Loucy (cell line): ENCODE measurements around the gene CCDC188.

Experiments
- EZH2phosphoT487 ChIP-seq: fragments of 200-600 bp; IDR thresholded peaks from 2 replicates; pipeline ENCODE4 v1.6.1; 2018; ENCODE audit warnings: antibody characterized with exemption, mild to moderate bottlenecking, moderate library complexity, borderline replicate concordance
- TF ChIP-seq, protein P1 (sequence below): fragments of 200-600 bp; sonication (generic); conservative IDR thresholded peaks from 2 replicates; pipeline ENCODE4 v1.5.1; 2014; ENCODE audit warnings: mild to moderate bottlenecking, antibody characterized with exemption, low read length

DNA sequence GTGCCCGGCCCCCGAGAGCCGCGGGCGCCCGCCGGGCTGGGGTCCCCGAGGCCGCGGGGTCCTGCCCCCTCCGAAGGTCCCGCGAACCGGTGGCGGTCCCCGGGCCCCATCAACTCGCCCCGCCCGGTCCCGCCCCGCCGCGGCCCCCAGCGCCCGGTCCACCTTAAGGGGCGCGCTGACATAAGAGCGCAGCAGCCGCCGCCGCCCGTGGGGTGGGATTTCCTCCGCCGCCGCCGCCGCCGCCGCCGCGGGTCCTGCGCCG lies 19.3 kb downstream of the CCDC188 start, which contains the start of gene ZDHHC8:
- TF ChIP-seq, protein P1, sequence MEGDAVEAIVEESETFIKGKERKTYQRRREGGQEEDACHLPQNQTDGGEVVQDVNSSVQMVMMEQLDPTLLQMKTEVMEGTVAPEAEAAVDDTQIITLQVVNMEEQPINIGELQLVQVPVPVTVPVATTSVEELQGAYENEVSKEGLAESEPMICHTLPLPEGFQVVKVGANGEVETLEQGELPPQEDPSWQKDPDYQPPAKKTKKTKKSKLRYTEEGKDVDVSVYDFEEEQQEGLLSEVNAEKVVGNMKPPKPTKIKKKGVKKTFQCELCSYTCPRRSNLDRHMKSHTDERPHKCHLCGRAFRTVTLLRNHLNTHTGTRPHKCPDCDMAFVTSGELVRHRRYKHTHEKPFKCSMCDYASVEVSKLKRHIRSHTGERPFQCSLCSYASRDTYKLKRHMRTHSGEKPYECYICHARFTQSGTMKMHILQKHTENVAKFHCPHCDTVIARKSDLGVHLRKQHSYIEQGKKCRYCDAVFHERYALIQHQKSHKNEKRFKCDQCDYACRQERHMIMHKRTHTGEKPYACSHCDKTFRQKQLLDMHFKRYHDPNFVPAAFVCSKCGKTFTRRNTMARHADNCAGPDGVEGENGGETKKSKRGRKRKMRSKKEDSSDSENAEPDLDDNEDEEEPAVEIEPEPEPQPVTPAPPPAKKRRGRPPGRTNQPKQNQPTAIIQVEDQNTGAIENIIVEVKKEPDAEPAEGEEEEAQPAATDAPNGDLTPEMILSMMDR, result no peak
- no peak for TF ChIP-seq EZH2phosphoT487
